GM19238 (cell line): ENCODE data around the gene AFTPH.

ENCODE experiments used
- DNase-seq: peaks from one replicate; pipeline ENCODE4 v3.0.0; 2011; ENCODE audit warnings: low spot score; ENCODE audit not compliant: insufficient read length

AFTPH gene

DNA sequence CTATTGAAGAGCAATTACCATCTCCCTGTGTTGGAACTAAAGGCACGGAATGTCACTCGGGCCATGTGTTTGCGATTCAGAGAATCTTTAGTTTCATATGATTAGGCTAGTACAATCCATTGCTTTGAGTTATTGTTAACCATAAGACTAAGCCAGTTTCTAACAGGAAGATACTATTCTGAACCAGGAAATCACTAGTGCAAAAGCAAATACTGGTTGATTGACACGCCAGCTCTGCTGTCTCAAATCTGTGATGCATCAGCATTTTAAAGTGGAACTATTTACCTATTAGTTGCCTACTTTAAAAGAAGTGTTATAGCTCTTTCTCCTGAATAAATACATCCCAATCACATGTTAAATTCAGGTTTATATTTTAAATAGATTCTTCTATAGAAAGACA is 61.9 kb downstream of the AFTPH start:
- DNase-seq = no peak

DNA sequence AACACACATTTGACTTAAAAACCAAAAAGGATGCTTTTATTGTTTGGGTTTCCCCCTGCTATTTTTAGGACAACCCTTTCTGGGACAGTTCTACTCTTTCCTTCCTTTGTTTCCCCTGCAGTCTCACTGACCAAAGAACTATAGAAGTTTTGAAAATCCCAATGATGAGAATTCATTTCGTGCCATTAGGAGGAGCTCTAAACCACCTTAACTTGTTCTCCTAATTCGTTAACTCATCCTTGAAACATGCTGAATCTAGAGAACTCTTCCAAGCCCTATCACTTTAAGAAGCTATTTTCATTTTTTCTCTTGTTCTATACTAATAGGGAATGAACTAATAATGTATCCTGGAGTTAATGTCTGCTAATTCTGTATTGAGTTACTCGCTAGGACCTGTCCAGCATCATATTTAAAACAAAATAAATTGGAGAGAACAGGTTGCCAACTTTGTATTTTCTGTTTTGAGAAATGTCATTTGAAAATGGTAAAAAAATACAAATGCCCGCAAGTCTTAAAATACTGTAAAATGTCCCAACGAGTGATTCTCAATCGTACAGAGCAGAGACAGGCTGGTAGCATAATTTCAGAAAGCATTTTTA is 62.9 kb downstream of the AFTPH start:
- peak; percentile 9 for DNase-seq

DNA sequence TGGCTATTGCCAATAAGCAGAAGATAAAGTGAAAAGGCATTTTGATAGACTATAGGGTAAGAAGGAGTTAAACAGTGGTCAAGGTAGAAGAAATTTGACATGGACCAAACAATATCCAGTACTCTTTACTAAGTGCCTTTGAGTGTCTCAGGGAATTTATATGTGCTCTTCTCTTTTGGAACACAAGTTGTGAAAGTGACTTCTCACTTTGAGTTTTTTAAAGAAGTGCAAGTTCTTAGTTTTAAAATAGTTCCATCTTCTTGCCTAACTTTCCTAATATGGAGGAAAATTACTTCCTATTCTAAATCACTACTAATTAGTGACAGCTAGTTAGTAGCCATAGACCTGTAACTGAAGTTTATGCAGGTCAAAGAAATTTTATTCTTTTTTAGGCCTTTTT is 63.4 kb downstream of the AFTPH start:
- no peak for DNase-seq

DNA sequence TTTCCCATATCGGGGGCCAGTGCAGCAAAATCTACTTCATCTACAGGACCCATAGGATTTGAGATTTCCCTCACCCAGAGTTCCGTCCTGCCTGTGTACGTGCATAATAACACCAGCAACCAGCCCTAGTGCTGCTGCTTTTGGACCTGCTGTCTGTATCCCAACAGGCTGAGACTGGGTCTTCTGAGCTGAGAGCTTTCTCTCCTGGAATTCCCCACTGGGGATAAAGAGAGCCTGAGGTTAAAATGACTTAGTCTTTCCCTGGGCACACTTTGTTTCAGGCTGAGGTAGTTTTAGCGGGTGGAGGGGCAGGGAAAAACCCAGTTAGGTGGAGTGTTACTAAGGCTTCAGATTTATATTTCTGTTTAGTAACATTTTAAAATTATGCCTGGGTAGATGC is 67.1 kb downstream of the AFTPH start:
- no peak for DNase-seq

DNA sequence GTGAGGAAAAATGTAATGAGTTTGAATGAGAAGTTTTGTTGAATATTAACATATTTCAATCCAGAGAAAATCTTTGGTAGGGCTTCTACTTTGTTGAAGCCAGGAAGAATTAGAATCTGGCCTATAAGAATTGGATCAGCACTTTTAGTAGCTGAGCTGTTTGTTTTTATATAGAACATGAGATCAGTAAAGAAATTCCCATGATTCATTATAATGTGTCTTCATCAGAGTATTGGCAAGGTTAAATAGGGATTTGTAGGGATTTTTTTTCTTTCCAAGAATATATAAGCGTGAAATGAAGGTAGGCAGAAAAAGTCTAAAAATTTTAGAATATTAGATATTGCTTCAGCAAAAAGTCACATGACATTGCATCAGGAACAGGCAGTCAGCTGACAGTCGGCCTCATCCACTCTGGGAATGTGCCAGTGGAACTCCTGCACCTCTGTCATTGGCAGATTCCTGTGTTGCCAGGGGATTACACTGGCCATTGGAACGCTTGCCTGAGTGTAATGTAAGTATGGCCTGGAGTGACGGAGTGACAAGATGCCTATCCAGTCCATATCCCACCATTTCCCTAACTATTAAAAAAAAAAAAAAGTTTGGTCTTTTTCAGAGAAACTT is 69.0 kb downstream of the AFTPH start:
- DNase-seq = no peak

DNA sequence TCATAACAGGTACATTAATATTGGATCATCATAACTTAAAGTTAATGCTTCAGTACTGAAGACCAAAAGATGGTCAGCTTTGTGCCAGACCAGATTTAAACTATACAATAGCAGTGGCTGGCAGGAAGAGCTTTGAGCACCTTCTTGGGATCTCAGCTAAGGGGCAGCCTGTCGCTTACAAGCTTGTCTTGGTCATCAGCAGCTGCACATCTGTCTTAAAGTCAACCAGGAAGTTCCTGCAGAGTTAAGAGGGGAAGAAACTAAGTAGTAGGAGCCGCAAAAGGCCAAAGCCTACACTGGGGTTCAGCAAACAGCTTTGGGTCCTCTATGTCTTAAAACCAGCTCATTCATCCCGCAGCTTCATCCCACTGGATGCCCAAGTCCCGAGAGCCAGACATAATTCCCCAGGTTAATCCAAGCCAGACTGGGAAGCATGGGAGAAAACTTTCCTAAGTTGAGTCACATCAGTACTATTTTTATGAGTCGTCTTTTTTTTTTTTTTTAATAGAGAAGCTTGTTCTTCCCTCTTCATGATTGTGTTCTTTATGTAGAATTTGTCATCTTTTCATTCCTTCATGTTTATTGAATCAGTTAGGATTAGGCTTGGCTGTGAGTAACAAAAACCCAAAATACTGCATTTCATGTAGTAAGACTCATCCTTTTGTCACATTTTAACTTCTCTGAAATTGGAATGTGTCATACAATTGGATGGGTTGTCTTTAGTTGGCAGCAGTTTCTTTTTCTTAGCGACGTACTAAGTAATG is 70.3 kb downstream of the AFTPH start:
- no peak for DNase-seq

DNA sequence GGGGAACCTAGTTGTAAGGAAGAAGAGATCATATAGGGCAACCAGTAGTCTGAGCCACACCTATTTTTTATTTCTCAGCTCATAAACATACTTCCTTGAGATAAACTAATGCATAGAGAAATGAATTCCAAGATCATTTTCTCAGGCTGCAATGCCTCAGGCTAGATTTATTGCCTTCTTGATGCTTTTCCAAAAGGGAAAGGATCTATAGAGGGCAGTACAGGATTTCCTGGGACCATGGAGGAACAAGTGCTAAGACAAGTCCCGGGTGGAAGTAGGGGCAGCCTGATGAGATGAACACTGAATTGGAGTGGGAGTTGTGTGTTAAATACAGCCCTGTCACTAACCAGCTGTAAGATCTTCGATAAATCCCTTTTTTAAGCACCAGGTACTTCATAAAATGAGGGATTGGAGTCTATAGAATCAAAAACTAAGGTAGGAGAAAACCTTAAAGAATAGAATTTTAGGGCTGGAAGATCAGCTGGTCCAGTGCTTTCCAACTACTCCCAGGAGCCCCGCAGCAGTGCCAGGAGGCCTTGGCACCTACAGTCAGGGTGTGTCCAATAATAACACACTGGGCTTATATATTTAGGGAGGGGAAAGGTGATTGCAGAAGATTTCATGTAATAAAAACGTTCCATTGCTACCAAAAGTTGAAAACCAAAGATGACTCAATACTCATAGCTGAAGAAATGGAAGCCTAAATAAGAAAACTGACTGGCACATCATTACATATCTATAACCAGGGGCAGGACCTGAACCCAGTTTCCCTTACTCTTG is 71.5 kb downstream of the AFTPH start:
- DNase-seq = no peak

DNA sequence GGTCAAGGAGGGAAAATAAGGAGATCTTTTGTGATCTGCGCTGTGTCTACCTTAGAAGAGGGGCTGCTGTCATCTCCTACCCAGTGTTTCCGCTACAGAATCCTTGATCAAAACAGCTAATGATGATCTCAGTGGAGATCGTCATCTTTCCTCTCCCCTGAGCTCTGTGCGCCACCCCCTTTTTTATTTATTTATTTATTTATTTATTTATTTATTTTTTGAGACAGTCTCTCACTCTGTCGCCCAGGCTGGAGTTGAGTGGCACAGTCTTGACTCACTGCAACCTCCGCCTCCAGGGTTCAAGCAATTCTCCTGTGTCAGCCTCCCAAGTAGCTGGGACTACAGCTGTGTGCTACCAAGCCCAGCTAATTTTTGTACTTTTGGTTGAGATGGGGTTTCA is 74.1 kb downstream of the AFTPH start:
- DNase-seq = no peak

DNA sequence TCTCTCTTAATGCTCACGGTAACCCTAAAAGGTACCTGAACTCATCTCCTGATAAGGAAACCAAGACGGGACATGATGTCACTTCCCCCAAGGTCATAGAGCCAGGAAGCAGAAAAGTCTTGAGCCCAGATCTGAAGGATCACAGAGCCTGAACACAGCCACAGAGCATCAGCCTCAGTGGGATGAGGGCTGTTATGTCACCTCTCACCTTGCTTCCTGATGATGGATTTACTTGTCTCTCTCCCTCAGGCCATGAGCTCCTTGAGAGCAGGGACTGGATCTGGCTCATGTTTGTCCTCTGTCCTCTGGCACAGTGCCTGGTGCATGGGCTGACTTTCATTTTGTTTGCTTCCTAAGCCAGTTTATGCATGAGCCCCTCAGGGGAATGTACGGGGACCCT is 75.3 kb downstream of the AFTPH start:
- no peak for DNase-seq

DNA sequence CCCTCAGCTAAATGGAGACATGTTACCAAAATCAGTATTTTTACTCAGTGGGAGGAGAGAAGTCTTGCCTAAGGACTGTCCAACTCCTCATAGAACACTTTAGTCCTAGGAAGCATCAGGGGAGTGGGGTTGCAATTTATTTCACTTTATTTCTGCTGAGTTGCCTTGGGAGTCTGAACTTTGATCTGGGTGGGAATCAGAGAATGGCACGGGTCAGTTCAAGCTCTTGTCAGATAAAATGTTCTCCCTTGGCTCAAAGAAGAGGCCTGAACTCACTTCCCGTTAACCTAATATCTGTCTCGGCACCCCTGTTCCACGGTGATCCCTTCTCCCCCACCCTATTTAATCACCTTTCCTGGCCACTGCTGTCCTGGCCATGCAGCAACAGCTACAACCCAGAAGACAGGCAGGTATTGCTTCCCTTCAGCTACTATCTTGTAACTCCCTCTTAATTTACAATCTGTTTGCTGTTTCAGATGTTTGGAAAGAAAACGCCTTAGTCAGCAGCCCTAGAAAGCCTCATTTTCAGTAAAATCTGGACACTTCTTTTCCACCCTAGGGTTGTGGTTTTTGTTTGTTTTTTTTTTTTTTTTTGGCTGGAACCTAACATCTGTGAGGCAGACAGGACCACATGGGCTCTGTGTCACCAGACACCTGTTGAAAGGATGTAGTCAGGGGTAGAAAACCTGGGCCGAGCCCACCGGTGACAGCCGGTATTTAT is 77.1 kb downstream of the AFTPH start:
- no peak for DNase-seq

DNA sequence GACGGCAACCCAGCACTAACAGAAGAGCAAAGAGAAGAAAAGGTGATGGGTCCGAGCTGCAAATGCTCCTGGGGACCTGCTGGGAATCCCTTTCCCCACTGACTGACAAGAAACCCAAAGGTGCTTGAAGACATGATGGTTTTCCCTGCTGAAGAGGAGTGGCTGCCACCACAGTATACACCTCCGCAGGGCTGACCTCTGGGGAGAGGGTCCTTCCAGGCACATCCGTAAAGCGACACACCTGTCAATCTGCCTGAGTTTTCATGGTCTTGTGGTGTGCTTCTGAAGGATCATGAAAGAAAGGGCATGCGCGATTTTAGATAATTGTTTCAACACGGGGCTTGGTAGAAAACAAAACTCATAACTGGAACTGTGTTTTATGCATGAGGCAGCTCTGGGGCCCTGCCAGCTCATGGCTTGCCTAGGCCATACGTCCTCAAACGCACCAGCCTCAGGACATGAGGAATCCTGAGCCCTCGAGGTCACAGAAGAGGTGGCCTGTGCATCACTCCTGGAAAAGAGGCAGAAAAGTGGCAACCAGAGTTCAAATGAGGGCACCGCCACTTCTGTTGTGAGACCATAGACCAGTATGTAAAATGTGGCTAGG is 77.8 kb downstream of the AFTPH start:
- no peak for DNase-seq

DNA sequence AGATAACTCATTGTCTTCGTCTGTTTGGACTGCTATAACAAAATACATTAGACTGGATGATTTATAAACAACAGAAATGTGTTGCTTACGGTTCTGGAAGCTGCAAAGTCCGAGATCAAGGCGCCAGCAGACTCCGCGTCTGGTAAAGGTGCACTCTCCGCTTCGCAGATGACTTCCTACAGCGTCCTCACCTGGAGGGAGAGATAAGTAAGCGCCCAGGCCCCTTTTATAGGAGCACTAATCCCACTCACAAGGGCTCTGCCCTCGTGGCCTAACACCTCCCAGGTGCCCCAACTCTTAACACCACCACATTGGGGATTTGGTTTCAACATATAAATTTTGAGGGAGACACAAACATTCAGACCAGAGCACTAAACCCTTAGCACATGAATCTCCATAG is 78.3 kb downstream of the AFTPH start:
- no peak for DNase-seq

DNA sequence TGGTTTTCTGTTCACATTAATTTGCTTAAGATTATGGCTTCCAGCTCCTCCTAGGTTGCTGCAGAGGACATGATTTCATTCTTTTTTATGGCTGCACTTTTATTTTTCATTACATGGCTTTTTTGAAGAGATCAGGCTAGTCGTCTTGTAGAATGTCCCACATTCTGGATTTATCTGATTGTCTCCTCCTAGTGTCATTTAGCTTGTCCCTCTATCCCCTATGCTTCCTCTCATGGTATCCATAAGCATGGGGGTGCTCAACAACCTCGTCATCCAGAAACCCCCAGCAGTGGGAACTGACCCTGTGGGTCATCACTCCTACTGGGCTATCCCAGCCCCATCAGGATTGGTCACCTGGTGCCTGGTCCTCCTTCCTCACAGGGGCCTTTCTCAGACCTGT is 80.0 kb downstream of the AFTPH start:
- DNase-seq = no peak

DNA sequence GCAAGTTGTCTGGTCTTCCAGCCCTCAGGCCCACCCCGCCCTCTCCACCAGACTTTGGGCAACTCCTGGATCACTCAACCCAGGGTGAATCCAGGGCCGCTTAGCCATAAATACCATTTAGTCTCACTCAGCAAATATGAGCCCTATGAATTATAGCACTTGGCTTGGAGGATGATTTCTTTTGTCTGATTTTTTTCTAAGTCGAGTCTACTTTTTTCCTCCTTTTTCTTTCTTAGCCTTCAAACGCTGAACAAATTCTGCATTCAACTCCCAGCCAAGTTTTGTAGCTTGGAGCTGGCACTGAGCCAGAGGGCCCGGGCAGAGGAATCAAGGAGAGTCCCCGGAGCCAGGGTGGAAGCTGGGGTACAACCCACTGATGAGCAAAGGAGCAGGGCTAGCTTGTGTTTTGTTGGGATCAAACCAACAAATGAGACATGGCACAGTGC is 80.9 kb downstream of the AFTPH start:
- DNase-seq = no peak

DNA sequence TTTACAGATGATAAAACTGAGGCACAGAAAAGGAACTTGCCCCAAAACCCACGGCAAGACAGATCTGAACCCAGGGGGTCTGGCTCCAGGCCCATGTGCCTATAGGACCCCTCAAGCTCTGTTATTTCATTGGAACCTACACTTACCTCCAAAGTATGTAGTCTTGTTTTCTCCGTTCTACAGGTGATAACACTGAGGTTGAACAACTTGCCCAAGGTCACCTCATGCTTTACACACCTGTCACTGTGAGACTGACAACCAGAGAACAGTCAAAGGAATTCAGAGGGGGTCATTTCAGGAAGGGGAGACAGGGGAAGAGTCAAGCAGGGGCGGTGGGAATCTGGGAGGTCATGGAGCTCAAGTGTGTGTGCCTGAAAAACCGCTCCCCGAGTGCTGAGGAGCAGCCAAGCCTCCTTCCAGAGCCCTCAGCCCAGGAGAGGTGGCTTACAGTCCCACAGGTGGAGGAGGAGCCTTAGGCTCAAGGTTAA is 81.9 kb downstream of the AFTPH start:
- no peak for DNase-seq

DNA sequence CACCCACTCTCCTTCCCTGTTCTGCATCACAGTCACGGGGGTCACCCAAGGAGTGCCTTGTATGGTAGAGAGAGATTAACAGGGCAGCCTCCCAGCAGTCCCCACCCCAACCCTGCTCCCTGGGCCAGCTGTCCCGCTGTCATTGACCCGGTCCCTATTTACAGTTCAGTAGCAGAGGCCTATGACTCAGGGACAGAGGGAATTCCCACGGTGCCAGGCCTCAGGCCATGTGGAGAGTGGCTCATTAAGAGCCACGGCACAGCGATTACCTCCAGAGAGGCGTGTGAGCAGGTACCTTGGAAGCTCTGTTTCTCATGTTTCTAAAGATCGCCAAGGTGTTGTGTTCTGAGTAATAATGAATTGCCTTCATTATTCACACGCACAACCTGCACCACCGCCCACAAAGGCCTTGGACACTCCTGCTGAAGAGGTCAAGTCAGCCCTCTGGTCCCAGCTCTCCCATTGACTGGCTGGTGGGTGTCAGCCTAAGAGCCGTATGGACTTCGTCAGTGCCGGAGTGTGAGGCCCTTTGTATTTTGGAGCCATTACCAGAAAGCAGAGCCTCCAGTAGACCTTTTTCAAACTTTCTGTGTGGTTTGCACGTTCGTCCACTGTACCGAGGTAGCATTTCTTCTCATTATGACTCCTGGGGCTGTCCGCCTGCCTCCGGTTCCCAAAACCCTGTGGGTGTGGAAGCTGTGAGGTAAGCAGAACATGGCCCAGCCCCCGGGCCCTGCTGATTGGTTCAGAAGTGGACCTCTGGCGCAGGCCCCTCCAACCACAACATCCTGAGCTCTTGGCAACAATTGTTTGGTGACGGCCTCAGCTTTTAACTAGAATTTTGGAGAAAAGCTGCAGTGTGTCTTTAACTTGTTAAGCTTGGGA is 82.6 kb downstream of the AFTPH start:
- DNase-seq = peak; percentile 87

DNA sequence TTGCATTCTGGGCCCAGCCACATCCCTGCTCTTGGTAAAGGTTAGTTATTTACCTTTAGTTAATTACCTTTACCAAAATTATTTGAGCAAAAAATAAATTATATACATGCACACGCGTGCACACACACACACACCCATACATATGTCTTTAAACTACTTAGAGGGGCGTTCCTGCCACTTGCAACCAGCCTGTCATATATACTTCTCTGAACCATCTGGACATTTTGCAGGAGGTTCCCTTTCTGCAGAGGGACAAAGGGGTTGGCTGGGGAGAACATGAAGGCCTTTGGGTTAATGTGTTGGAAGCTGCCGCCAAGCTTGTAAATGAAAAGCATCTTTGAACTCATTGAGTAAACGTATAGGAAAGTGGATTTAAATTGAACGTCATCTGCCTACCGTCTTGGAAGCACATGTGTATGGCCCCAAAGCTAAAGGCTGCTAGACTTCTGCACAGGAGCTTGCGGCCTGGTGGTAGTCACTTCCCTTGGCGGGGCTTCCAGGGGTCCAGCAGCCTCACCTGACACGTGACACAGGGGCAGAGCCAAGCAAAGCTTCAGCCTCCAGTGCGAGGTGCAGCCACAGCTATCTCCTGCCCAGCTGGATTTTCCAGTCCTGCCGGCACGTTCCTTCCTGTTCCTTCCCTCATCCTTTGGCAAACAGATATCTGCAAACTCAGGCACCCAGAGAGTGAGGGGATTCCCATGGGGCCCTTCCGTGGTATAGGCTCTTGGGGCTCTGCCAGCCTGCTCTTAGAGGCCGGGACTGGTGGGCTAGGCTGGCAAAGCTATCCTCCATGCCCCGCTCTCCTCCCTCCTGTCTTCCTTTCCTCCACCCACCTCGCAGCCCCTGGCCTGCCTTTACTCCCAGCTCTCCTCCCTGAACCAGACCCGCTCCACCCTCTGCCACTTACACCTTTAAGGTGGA is 83.5 kb downstream of the AFTPH start:
- DNase-seq = no peak

DNA sequence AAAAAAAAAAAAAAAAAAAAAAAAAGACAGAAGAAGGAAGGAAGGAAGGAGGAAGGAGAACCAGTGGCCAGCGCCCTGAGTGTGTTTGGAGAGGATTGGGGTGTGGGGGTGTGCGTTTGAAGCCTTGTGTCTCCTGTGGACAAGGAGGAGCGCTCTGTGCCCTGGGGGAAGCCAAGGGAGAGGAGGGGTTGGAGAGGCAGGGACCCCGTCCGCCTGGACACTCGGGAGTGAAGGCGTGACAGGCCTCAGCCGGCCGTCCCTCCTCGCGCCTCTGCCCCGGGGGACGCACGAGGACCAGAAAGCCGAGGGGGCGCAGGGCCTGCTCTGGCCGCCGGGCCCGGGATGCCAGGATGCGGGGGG is 84.7 kb downstream of the AFTPH start:
- DNase-seq = no peak
